ENCODE measurements around the gene C17orf107.
A peak's percentile ranks its signal among the peaks of the same experiment; 100 is the strongest.
"Not testable (repeated sequence)": the region's sequence is repeated elsewhere in the genome, so short reads cannot be mapped to it uniquely, and the experiment has no call there.

Gene C17orf107

DNA sequence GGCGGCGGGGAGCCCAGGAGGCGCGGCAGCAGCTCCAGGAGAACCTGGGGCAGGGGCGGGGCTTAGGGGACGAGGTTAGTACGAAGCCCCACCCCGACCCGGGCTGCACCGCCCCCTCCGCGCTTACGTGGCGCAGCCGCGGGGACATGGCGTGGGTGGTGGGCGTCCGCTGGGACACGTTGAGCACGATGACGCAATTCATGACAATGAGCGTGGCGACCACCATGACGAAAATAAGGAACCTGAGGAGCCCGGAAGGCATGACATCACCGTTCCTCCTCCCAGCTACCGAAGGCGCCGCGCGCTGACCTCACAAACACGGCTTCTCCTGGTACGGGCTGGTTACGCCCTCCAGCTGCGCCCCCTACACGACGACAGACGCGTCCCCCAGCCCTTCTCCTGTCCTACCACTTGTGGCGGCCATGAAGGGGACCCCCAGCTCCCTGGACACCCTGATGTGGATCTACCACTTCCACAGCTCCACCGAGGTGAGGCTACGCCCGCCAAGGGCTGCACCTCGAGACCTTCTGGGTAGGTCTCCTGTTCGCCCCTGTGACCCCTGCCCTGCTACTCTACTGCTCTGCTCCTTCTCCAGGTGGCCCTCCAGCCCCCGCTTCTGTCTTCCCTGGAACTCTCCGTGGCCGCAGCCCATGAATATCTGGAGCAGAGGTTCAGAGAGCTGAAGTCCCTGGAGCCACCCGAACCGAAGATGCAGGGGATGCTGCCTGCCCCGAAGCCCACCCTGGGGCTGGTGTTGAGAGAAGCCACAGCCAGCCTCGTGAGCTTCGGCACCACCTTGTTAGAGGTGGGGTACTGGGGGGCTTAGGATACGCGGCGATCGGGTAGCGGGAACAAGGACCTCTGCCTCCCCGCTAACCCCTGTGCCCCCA lies at the start of gene C17orf107:
TSS of gene C17orf107 (plus strand) at position 196 of the 890 bp plus-strand sequence. CDS start at position 423, 227 bp downstream.
- peak; percentile 95 for DNase-seq (ENCODE audit: low read depth)

DNA sequence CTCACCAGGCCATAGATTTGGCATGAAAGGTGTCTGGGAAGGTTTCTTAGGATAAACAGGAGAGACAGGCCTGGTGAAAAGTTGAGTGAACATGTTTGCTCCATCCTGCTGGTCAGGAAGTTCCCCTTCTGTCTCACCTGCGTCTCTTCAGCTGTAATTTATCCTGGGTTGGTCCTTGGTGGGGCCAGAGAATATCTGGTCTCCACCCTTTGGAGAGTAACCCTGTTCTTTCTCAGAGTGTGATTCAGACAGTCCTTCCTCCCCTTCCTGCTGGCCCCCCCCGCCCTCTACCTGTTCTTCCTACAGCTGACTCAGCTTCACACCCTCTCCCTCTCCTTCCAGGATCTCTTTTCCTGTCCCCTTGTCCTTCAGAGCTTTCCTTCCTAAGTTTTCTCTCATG lies 49.1 kb upstream of the C17orf107 start:
- no peak for DNase-seq (ENCODE audit: low read depth)

DNA sequence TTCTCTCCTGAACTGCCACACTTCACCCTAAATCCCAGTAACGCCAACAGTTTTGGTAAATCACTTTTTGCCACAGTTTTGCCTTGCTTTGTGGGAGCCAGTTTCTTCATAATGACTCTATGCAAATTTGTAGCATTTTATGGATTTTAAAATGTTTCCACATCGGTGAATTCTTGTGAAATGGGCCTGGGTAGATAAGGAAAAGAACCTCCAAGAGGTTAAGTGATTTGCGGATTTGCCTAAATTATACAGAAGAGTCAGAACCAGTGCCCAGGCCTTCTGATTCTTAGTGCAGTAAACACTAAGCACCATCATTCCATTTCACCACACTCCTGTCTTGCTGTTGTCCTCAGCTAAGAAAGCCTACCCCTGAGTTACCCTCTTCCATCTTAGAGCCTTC lies 48.3 kb upstream of the C17orf107 start:
- DNase-seq (ENCODE audit: low read depth), result no peak

DNA sequence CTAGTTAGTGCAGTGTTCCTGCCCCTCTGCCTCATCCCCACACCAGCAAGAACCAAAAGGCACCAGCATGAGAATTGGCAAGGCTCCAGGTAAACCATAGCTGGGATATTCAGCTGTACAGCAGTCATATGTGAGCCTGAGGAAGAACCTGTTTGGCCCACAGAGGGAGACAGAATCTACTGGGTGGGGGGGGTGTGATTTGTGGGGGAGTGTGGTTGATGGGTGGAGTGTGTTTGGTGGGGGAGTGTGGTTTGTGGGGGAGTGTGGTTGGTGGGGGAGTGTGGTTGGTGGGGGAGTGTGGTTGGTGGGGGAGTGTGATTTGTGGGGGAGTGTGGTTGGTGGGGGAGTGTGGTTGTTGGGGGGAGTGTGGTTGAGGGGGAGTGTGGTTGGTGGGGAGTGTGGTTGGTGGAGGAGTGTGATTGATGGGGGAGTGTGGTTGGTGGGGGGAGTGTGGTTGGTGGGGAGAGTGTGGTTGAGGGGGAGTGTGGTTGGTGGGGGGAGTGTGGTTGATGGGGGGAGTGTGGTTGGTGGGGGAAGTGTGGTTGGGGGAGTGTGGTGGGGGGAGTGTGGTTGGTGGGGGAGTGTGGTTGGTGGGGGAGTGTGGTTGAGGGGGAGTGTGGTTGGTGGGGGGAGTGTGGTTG lies 46.6 kb upstream of the C17orf107 start:
- no peak for DNase-seq (ENCODE audit: low read depth)

DNA sequence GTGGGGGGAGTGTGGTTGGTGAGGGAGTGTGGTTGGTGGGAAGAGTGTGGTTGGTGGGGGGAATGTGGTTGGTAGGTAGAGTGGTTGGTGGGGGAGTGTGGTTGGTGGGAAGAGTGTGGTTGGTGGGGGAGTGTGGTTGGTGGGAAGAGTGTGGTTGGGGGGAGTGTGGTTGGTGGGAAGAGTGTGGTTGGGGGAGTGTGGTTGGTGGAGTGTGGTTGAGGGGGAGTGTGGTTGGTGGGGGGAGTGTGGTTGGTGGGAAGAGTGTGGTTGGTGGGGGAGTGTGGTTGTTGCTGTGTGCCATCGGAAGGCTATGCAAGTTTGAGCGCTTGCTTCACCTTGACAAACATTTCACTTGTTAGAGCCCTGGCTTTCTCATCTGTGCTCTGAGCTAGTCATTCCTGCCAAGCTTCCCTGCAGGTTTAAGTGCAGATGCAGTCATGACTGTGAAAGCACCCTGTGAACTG lies 46.1 kb upstream of the C17orf107 start:
- DNase-seq (ENCODE audit: low read depth), result no peak

DNA sequence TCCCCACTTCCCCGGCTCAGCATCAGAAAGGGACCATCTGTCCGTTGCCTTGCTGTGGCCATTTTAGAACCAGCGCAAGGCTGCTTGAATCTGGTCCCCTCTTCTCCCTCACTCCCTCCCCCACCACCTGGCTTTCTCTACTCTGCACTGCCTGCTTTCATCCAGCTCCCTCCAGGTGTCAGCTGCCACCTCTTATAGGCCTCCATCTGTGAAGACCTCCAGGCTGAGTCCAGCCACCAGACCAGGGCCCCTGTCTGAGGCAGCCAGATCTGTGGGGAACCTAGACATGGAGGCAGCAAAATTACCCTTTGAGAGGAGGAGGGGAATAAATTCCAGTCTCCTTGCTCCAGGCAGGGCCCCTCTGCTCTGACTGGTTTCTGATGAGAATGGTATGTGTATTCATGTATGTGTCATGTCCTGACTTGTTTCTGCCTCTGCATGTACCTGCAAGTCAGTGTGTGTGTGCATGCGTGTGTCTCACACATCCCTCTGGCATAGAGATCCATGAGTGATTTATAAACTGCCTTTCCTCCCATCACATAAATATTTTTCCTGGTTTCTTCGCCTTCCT lies 45.1 kb upstream of the C17orf107 start:
- no peak for DNase-seq (ENCODE audit: low read depth)

DNA sequence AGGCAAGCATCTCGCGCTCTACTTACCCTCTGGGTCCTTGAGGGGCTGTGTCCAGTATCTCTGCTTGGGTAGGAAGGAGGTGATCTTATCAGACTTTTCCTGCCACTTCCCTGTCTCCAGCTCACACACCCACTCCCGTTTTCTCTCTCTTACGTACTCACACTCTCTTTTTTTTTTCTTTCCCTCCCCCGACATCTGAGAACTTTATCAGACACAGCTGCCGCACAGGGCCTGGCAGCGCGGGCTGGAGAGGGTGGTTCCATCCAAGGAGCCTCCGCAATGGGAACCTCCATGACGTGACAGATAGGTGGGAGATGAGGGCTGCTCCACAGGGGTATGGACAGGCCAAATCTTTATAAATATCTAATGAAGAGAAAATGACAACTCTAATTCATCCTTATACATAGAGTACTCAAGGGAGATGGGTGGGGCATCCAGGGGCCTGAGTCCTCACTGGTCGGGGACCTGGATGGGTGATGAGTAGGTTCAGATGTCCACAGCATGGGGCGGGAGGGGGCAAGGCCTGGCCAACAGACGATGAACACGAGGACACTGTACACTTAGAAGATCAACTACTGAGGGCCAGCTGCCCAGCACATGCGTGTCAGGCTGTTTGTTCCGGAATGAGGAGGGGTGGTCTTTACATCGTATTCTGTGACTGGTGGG lies 42.9 kb upstream of the C17orf107 start:
- DNase-seq (ENCODE audit: low read depth), result no peak

DNA sequence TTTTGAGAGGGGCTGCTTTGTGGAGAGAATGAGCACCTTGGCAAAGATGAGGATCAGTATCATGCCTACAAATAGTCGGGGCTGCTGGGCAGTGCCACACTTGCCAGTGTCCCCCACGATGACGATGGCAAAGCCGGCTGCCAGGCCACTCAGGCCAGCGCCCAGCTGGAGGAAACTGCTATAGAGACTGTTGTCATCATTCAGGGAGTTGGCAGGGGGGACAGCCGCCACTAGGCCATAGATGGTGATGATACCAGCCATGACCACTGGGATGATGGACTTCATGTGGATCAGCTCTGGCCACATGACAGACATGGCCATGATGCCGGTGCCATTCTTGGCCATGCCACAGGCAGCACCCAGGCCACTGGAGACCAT lies 42.4 kb upstream of the C17orf107 start:
- DNase-seq (ENCODE audit: low read depth), result no peak

DNA sequence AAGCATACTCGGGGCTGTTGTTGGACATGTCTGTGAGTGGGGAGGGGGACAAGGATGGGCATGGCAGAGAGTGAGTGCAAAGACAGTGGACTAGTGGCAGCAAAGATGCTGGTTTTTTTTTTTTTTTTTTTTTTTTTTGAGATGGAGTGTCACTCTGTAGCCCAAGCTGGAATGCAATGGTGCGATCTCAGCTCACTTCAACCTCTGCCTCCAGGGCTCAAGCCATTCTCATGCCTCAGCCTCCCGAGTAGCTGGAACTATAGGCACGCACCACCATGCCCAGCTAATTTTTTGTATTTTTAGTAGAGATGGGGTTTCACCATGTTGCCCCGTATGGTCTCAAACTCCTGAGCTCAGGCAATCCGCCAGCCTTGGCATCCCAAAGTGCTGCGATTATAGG lies 42.0 kb upstream of the C17orf107 start:
- DNase-seq (ENCODE audit: low read depth), result not testable (repeated sequence)

DNA sequence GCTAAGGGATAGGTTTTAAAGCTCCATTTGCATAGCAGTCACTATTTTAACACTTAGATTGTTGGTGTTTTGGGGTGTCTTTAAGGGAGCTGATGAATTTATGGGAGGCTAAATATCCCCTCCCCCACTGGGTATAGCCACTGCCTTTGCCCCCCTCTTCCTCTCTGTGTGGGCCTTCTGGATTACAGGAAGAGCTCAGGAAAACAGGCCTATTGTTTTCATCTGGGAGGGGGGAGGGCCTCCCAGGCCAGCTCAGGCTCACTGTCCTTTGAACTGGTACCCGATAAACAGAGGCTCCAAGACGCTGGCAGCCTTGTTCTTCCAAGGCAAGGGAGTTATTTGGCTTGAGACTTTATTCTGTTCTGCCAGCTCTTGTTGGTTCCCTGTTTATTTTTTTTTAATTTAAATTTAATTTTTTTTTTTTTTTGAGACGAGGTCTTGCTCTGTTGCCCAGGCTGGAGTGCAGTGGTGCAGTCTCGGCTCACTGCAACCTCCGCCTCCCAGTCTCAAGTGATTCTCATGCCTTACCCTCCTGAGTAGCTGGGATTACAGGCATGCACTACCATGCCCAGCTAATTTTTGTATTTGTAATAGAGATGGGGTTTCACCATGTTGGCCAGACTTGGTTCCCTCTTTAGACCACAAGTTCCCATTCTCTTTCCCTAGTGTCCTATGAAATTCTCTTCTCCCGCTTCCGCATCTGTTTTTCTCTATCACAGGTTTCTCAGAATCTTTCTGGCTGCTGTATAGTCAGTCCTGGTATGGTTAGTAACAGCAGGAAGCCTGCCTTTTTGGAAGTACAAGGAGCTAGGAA lies 41.1 kb upstream of the C17orf107 start:
- DNase-seq (ENCODE audit: low read depth), result no peak

DNA sequence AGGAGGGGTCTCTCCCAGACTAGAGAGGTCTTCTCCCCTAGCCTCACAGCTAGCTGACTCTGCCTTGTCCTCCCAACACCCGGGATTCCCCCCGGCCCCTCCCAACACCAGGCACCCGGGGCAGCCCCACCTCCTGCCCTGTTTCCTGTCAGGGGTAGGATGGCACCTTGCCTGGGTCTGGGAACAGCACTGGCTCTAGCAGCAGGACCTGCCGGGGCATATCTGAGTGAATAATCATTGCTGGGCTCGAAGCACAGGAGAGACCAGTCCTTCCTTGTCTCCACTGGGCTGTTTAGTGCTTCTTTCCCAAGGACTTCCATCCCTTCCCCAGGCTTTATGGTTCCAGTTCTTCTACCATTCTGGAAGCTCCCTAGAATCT lies 40.5 kb upstream of the C17orf107 start:
- DNase-seq (ENCODE audit: low read depth), result no peak

DNA sequence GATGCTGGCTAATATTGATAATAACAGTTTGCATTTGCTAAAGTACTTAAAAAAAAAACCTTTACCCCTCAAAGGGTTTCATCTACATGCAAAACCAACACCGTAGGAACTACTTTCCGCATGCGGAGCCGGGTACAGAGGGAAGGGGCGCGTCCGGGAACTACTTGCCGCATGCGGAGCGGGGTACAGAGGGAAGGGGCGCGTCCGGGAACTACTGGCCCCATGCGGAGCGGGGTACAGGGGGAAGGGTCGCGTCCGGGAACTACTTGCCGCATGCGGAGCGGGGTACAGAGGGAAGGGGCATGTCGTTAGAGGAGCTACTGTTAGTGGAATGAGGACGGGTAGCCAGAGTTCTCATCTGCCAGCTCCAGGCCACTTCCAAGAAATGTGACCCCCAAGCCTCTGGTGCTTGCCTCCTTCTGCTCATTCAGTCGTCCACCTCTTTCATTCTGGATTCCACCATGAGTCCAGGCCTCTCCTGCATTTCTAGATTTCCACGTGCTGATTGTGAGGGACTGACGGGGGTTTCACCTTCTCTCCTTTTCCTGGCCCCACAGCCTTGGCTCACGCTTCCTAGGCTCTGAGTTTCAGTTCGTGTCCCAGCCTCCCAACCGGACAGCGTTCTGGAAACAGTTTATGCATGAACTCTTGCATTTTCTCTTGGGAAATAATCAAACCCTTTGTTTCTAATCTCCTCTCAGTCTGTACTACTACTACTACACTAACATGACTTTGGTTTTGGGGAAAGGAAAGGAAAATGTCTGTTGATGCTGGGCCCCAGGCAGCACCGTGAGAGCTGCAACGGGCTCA lies 39.3 kb upstream of the C17orf107 start:
- DNase-seq (ENCODE audit: low read depth), result no peak

DNA sequence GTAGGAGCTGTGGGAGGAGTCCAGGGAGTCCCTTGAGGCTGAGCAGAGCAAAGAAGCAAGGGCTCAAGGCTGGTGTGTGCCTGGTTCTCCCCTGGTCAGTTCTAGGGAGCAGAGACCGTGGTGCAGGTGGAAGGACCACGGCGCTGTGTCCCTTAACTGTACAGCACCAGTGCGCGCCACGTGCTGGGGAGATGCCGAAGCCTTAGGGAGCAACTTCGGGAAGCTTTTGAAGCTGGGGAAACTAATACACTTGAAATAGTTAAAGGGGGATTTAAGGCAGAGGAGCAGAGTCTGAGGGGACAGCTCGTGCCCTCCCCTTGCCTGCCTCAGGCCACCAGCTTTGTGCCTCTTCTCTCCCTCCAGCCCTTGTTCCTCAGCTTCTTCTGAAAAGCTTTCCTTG lies 38.7 kb upstream of the C17orf107 start:
- no peak for DNase-seq (ENCODE audit: low read depth)

DNA sequence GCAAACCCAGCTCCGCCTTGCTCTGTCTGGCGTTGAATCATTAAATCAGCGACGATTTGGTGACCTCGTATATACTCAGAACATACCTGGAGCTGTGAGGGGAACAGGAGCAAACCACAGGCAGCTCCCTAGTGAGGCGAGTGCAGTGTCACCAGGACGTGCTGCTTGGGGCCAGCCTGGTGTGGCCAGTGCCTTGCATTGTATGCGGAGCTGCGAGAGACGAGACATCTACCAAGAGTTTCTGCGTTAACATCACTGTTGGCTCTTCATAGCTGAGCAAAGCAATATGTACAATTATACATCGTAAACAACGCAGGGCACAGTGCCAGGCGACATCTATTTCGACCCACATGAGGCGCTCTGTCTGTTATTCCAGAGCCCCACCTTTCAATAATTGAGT lies 38.3 kb upstream of the C17orf107 start:
- DNase-seq (ENCODE audit: low read depth), result no peak

DNA sequence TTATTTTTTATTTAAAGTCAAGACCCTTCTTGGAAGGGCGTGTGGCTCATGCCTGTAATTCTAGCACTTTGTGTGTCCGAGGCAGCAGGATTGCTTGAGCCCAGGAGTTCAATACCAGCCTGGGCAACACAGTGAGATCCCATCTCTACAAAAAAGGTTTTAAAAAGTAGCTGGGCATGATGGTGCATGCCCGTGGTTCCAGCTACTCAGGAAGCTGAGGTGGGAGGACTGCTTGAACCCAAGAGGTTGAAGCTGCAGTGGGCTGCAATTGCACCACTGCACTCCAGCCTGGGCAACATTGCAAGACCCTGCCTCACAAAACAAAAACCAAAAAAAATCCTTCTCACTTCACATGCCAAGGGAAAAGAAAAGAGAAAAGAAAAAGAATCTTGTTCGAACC lies 36.6 kb upstream of the C17orf107 start:
- DNase-seq (ENCODE audit: low read depth), result no peak

DNA sequence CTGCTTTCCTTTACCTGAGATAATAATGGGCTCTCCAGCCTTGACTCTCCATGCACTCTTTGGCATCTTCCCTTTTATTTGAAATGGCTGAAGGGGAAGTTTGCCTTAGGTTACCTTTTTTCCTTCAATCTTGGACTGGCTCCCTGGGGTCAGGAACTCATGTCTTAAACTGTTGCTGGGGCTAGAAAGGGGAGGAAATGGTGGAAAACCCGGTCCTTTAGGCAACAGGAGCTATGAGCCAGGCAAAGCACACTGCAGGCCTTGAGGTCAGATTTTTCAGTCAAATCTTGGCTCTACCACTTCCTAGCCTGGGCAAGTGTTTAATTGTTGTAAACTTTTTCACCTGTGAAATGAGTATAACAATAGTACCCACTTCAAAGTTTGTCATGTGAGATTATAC lies 36.0 kb upstream of the C17orf107 start:
- no peak for DNase-seq (ENCODE audit: low read depth)

DNA sequence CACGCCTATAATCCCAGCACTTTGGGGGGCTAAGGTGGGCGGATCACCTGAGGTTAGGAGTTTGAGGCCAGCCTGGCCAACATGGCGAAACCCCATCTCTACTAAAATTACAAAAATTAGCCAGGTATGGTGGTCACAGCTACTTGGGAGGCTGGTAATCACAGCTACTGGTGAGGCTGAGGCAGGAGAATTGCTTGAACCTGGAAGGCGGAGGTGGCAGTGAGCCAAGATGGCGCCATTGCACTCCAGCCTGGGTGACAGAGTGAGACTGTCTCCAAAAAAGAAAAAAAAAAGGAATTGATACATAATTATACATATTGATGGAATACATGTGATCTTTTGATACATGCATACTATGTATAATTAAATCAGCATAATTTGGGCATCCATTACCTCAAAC lies 31.8 kb upstream of the C17orf107 start:
- not testable (repeated sequence) for DNase-seq (ENCODE audit: low read depth)

DNA sequence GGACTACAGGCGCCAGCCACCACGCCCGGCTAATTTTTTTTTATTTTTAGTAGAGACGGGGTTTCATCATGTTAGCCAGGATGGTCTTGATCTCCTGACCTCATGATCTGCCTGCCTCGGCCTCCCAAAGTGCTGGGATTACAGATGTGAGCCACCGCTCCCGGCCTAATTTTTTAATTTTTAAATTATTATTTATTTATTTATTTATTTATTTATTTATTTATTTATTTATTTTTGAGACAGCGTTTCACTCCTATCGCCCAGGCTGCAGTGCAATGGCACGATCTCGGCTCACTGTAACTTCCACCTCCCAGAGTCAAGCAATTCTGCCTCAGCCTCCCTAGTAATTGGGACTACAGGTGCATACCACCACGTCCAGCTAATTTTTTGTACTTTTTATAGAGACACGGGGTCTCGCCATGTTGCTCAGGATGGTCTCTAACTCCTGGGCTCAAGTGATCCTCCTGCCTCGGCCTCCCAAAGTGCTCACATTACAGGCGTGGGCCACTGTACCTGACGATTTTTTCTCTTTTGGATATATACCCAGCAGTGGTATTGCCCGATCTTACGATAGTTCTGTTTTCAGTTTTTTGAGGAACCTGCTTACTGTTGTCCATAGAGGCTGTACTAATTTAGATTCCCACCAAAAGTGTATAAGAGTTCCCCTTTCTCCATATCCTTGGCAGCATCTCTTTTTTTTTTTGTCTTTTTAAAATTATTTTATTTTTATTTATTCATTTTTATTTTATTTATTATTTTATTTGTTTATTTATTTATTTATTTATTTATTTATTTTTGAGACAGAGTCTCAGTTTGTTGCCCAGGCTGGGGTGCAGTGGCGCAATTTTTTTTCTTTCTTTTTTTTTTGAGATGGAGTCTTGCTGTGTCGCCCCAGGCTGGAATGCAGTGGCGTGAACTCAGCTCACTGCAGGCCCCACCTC lies 30.0 kb upstream of the C17orf107 start:
- DNase-seq (ENCODE audit: low read depth), result not testable (repeated sequence)

DNA sequence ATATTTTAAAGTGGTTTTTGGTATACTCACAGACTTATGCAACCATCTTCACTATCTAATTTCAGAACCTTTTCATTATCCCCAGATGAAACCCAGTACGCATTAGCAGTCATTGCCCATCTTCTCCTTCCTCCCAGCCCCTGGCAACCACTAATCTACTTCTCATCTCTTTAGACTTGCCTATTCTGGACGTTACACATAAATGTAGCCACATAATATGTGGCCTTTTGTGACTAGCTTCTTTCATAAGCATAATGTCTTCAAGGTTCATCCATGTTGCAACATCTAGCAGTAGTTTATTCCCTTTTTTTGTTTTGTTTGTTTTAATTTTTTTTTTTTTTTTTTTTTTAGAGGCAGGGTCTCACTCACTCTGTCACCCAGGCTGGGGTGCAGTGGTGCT lies 28.5 kb upstream of the C17orf107 start:
- DNase-seq (ENCODE audit: low read depth), result no peak

DNA sequence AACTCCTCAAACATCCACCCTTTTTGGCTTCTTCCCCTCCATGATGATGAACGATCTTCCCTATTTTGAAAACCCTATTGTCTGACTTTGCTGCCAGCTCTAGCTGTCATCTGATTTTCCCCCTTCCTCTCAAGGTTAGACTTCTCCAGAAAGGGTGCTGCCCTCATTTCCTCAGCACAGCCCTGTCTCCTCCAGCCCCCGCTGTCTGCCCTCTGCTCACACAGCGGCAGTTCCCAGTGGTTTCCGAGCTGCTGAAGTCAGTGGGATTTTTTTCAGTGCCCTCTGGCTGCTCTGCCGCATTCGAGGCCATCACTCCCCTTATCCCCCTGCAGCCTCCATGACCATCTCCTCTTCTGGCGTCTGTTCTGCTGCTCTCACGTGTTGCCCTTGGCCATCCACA lies 26.6 kb upstream of the C17orf107 start:
- no peak for DNase-seq (ENCODE audit: low read depth)
